Hippocampal formation (tissue), 2 donors: ENCODE measurements around the gene MT4.
"Not testable (repeated sequence)": the region's sequence is repeated elsewhere in the genome, so short reads cannot be mapped to it uniquely, and the experiment has no call there.

Experiments
- DNase-seq, 2 donors: peaks; one replicate each; lab custom pipeline; 2025; lab: John Stamatoyannopoulos, UW

MT4 gene

GRCh38 chr16:56558024-56558747 lies 6.7 kb upstream of the MT4 start:
- peak; percentile 53 to 69 for DNase-seq

- no peak for DNase-seq
Observed at GRCh38 chr16:56559109-56559508, 5.8 kb upstream of the MT4 start.

GRCh38 chr16:56560447-56560846 lies 4.4 kb upstream of the MT4 start:
- no peak for DNase-seq

GRCh38 chr16:56561126-56561525 lies 3.7 kb upstream of the MT4 start:
- DNase-seq = no peak

GRCh38 chr16:56569971-56570370 lies 5.1 kb downstream of the MT4 start:
- no peak for DNase-seq

- DNase-seq = no peak
Observed at GRCh38 chr16:56571525-56571924, 6.7 kb downstream of the MT4 start.

GRCh38 chr16:56574625-56575024 lies 9.8 kb downstream of the MT4 start:
- DNase-seq = no peak

GRCh38 chr16:56576585-56577299 lies 11.9 kb downstream of the MT4 start:
- peak in 1 of 2 donors; percentile 29 for DNase-seq

GRCh38 chr16:56577300-56577625 lies 12.4 kb downstream of the MT4 start:
- DNase-seq = no peak

GRCh38 chr16:56580391-56581048 lies 15.6 kb downstream of the MT4 start:
- no peak for DNase-seq

- DNase-seq = not testable (repeated sequence)
Observed at GRCh38 chr16:56582911-56583310, 18.0 kb downstream of the MT4 start.

- no peak for DNase-seq
Observed at GRCh38 chr16:56583351-56584168, 18.7 kb downstream of the MT4 start.

GRCh38 chr16:56584276-56584675 lies 19.4 kb downstream of the MT4 start:
- DNase-seq = no peak

- no peak for DNase-seq
Observed at GRCh38 chr16:56588781-56589140, 23.9 kb downstream of the MT4 start.

GRCh38 chr16:56589141-56590039 lies 24.5 kb downstream of the MT4 start, which contains the start of gene MT3:
MT3 (plus strand) TSS chr16:56589528; CDS start chr16:56589591, 63 bp downstream.
- peak; percentile 63 to 71 for DNase-seq

GRCh38 chr16:56591377-56592060 lies 26.6 kb downstream of the MT4 start:
- DNase-seq = no peak

GRCh38 chr16:56593573-56594291 lies 28.9 kb downstream of the MT4 start:
- DNase-seq = no peak

GRCh38 chr16:56594292-56594619 lies 29.4 kb downstream of the MT4 start:
- no peak for DNase-seq

- peak; percentile 51 to 83 for DNase-seq
Observed at GRCh38 chr16:56600398-56600999, 35.6 kb downstream of the MT4 start.

GRCh38 chr16:56601325-56601724 lies 36.5 kb downstream of the MT4 start:
- DNase-seq = no peak
